ENCODE measurements around the gene CDKN2AIPNL. TPM values are rescaled to one million over a fixed set of nuclear protein-coding genes. Genes with fewer than 3 reads are reported as not detected.

Gene CDKN2AIPNL
- total and polyA plus RNA-seq, 2 of the 13 experiments (the other 11 are each of a cell fraction or from before 2014, with no cell fraction given), result 17.4 to 46.5 TPM

DNA sequence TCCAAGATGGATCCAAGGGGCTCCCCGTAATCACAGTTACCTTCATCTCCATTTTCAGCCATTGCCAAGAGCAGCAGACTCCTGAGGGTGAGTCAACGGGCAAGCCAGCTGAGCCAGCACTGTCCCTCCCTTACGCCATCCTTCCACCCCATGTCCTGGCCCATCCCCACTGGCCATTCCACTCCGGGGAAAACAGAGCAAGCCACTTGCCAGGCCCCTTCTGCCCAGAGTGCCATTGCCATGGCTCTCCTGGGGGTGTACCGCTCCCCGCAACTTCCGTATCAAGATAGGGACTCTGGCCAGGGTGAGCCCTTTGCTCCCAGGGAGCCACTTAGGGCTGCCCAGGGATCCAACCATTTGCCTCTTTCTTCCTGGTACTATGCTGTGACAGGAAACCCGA is 48.9 kb upstream of the CDKN2AIPNL start:
- Histone ChIP-seq H3K36me3 (replicated peaks in 1 of 2; ENCODE audit: control insufficient read depth in 1 of 2, insufficient read depth in 2 of 2, low read length in 2 of 2) (no peaks in the 10 kb centered on the region), H3K4me1 (ENCODE audit: insufficient read depth, low read length) (peaks cover 32% of the 10 kb centered on the region), H3K27ac (ENCODE audit: extremely low read length, insufficient read depth, low read length) (no peak overlapping the region), H3K9me3 (ENCODE audit: low read length) (no peaks in the 10 kb centered on the region), H3K27me3 (ENCODE audit: control insufficient read depth in 1 of 2, insufficient read depth in 2 of 2, low read length in 2 of 2) (peaks cover 0 to 14% of the 10 kb centered on the region in 2 experiments; a peak in 3 of 5 replicates), H3K9ac (ENCODE audit: insufficient read depth, low read depth, low read length) (no peak overlapping the region), H4K20me1 (ENCODE audit: insufficient read depth, low read length) (no peaks in the 10 kb centered on the region), H2AFZ (ENCODE audit: low read length) (no peak overlapping the region), H3K79me2 (ENCODE audit: insufficient read depth, low read length) (no peaks in the 10 kb centered on the region), H3K4me2 (ENCODE audit: low read depth, low read length) (no peak overlapping the region), H3K4me3 (replicated peaks in 1 of 3; ENCODE audit: insufficient read depth in 1 of 3, low read depth in 2 of 3, low read length in 3 of 3) (no peak overlapping the region)
- DNase-seq (ENCODE audit: low spot score) (no peak), FAIRE-seq (no peak), ATAC-seq (no peak)
- 27% methylated on average over 7 of the region's 8 CpGs for WGBS (ENCODE audit: low lambda C conversion rate)
- intact Hi-C loops (cut with micrococcal nuclease; ENCODE audit: unreplicated experiment), result no loop called here
- ChIA-PET POLR2A (interaction anchor here (1.6 kb wide), 1 partner anchor 51 kb away, joined by 3 read pairs; no protein-coding TSS in a partner anchor), CTCF (ENCODE audit: low intra/inter-chr PET ratio, low total read pairs) (no interaction called here)
- TF ChIP-seq ZNF280D (CRISPR knock-in tag; IDR thresholded peaks at IDR 0.05), result no peak
- TF ChIP-seq MIXL1 (CRISPR knock-in tag; IDR thresholded peaks at IDR 0.05), result no peak
- 0 out of 2 replicates have a peak, but pooled peaks have one; percentile 5 for TF ChIP-seq ZNF512 (CRISPR knock-in tag; IDR thresholded peaks at IDR 0.05)
- no peak for TF ChIP-seq HNRNPL (IDR thresholded peaks at IDR 0.05; ENCODE audit: low read depth, low read length)
- BruUV-seq (replicated peaks), result no TSS peak
- in situ Hi-C loops (cut with HindIII; ENCODE audit: extremely low pct_ligation_motif_present, low pct_unique_long_range_greater_than_20kb), result no loop called here

All from HepG2 (cell line).